Gastroesophageal sphincter (tissue), 4 donors: Measurements from ENCODE around the gene C9orf85. TPM values are rescaled to one million over a fixed set of nuclear protein-coding genes. Genes with fewer than 3 reads are reported as not detected.
"Not testable (repeated sequence)": the region's sequence is repeated elsewhere in the genome, so short reads cannot be mapped to it uniquely, and the experiment has no call there.

Experiments used
- ATAC-seq: fragments of 150-250 bp; one replicate; pipeline ENCODE4 v1.9.1; 2016; ENCODE audit warnings: mild to moderate bottlenecking, moderate library complexity
- H3K27ac ChIP-seq, 4 donors: fragments of 200-600 bp; sonication (generic) in 3 of 4; 1 replicate in 3 of 4; 2 replicates in 1 of 4; pipeline ENCODE4 v1.5.1; 2016 to 2019
- H3K27me3 ChIP-seq: fragments of 200-600 bp; sonication (generic); one replicate; pipeline ENCODE4 v1.5.1; 2019
- H3K36me3 ChIP-seq, 2 donors: fragments of 200-600 bp; sonication (generic); one replicate each; pipeline ENCODE4 v1.5.1; 2019; ENCODE audit warnings: control low read depth in 1 of 2
- H3K4me1 ChIP-seq, 3 donors: fragments of 200-600 bp; sonication (generic); 1 replicate in 2 of 3; 2 replicates in 1 of 3; pipeline ENCODE4 v1.5.1; 2016 to 2019; ENCODE audit warnings: control low read depth in 2 of 3
- H3K4me3 ChIP-seq, 2 donors: fragments of 200-600 bp; sonication (generic); one replicate each; pipeline ENCODE4 v1.5.1; 2019; ENCODE audit warnings: mild to moderate bottlenecking in 1 of 2, moderate library complexity in 1 of 2
- H3K9me3 ChIP-seq, 3 donors: fragments of 200-600 bp; sonication (generic); one replicate each; pipeline ENCODE4 v1.5.1; 2017 to 2019; ENCODE audit warnings: control low read depth in 2 of 3
- EP300 ChIP-seq: sonication (generic); formaldehyde crosslinking; IDR thresholded peaks from one replicate; pipeline ENCODE4 v1.6.1; 2017; ENCODE audit warnings: antibody characterized with exemption, mild to moderate bottlenecking
- POLR2A ChIP-seq, 2 donors: fragments of 450-650 bp; IDR thresholded peaks; one replicate each; pipeline ENCODE4 v1.6.1; 2017; ENCODE audit warnings: antibody characterized with exemption in 2 of 2, mild to moderate bottlenecking in 2 of 2, moderate library complexity in 1 of 2
- POLR2AphosphoS5 ChIP-seq: sonication (generic); formaldehyde crosslinking; IDR thresholded peaks from one replicate; pipeline ENCODE4 v1.6.1; 2017; ENCODE audit warnings: antibody characterized with exemption
- WGBS, 2 donors: methylation state at CpG; one replicate each; pipeline ENCODE4 v1.1.5; 2018; ENCODE audit warnings: low coverage in 1 of 2; 5-methylcytosine and 5-hydroxymethylcytosine counted together
- total RNA-seq, 4 donors: library from RNA; depleted of rRNA; stranded (reverse); fragments of >200 nt; gene quantifications; one replicate each; pipeline ENCODE4 v1.1.0, GENCODE V29; 2016
- TF ChIP-seq, protein P1 (sequence below), 4 experiments: fragments of 200-600 bp in 2 of 4; fragments of 450-650 bp in 2 of 4; sonication (generic) in 1 of 4; IDR thresholded peaks; one replicate each; pipeline ENCODE4 v1.5.1; 2017 to 2019; ENCODE audit warnings: antibody characterized with exemption in 4 of 4, mild to moderate bottlenecking in 2 of 4, moderate library complexity in 2 of 4

The C9orf85 gene
- total RNA-seq, 4 donors from 2014 or later = 9.8 to 14.6 (median 11.9) TPM

DNA sequence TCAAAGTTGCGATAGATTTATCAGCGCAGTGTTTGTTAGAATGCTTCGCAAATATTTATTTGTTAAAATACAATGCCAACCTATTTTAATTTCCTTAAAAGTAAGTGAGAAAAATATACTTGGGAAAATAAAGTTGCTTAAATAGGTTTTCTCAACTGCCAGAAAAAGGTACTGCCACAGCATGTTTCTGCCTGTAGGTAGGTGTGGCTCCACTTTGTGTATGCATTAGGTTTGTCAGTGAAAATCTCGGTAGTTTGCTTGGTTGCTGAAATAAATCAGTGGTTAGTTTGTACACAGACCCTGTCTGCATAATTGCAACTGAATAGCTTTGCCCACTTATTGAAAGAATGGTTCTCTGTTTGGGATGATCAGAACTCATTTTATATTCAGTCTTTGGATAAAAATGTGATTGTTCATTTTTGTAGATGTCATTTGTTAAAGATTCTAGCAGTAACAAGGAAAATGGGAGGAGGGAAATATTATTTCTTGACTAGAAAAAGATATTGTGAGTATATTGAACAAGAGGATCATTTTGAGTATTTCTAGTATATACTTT, 25.7 kb downstream of the C9orf85 start:
- WGBS, 2 donors = 83 to 92% methylated on average over 4 of the region's 4 CpGs
- TF ChIP-seq, protein P1, sequence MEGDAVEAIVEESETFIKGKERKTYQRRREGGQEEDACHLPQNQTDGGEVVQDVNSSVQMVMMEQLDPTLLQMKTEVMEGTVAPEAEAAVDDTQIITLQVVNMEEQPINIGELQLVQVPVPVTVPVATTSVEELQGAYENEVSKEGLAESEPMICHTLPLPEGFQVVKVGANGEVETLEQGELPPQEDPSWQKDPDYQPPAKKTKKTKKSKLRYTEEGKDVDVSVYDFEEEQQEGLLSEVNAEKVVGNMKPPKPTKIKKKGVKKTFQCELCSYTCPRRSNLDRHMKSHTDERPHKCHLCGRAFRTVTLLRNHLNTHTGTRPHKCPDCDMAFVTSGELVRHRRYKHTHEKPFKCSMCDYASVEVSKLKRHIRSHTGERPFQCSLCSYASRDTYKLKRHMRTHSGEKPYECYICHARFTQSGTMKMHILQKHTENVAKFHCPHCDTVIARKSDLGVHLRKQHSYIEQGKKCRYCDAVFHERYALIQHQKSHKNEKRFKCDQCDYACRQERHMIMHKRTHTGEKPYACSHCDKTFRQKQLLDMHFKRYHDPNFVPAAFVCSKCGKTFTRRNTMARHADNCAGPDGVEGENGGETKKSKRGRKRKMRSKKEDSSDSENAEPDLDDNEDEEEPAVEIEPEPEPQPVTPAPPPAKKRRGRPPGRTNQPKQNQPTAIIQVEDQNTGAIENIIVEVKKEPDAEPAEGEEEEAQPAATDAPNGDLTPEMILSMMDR (IDR thresholded peaks at IDR 0.05) = no peak
- TF ChIP-seq POLR2A (IDR thresholded peaks at IDR 0.05) = no peak
- Histone ChIP-seq H3K36me3 (no peaks in the 10 kb centered on the region), H3K9me3 (no peaks in the 10 kb centered on the region), H3K4me3 (no peak overlapping the region), H3K27me3 (no peaks in the 10 kb centered on the region), H3K4me1 (peaks cover 0 to 7% (median 0%) of the 10 kb centered on the region in 3 donors), H3K27ac (no peak overlapping the region)
- ATAC-seq = no peak

DNA sequence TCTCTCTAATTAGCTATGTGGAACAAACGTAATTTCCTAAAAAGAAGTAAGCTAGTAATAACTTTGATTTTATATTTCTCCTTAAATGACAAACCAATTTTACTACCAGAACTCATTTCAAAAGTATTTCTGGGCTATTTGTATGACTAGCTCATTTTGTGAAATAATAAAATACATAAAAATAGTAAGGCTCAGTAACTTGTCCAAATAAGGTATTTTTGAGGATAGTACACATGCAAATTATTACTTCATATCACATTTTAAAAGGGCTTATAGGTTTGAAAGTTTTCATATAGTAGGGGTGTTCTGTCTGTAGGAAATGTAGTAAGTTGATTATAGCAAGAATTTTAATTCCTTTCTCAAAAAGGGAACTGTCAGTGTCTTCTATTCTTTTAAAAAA, 26.5 kb downstream of the C9orf85 start:
- Histone ChIP-seq H3K4me1 (peaks cover 0 to 14% (median 0%) of the 10 kb centered on the region in 3 donors), H3K36me3 (no peaks in the 10 kb centered on the region), H3K27ac (no peak overlapping the region), H3K9me3 (no peaks in the 10 kb centered on the region), H3K27me3 (no peaks in the 10 kb centered on the region), H3K4me3 (no peak overlapping the region)
- 70 to 92% methylated on average over 1 of the region's 1 CpG for WGBS, 2 donors
- TF ChIP-seq POLR2A (IDR thresholded peaks at IDR 0.05) = no peak
- no peak for TF ChIP-seq POLR2AphosphoS5
- TF ChIP-seq, protein P1 (IDR thresholded peaks at IDR 0.05) = no peak
- no peak for TF ChIP-seq EP300
- ATAC-seq = no peak

DNA sequence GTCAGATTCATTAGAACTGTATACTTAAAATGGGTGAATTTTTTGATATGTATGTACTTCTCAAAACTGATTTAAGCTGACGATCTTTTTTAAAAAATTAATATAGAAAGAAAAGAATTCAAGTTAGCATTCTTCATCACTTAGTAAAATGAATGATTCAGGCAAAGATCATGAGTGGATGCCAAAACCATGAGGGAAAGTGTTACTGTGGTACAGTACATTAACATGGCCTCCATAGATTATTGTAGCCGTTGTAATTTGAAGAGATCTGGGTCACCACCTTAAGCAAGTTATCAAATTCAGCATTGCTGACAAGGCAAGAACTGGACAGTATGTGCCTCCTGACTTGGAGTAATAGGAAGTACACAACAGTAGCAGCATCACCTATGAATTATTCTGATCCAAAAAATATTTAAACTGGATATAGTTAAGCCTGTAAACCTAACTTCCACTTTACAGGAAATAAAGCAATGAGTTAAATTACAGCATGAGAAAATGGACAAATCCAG, 29.7 kb downstream of the C9orf85 start:
- no peaks in the 10 kb centered on the region for H3K9me3 ChIP-seq
- H3K4me3 ChIP-seq = no peak overlapping the region
- 79 to 83% methylated on average over 2 of the region's 2 CpGs for WGBS, 2 donors
- no peak for ATAC-seq
- H3K27ac ChIP-seq = no peak overlapping the region
- H3K4me1 ChIP-seq = peaks cover 0 to 28% (median 0%) of the 10 kb centered on the region in 3 donors
- H3K36me3 ChIP-seq = no peaks in the 10 kb centered on the region
- TF ChIP-seq EP300 = no peak
- no peak for TF ChIP-seq POLR2AphosphoS5
- no peak for TF ChIP-seq POLR2A (IDR thresholded peaks at IDR 0.05)
- TF ChIP-seq, protein P1 (IDR thresholded peaks at IDR 0.05) = no peak
- H3K27me3 ChIP-seq = no peaks in the 10 kb centered on the region

DNA sequence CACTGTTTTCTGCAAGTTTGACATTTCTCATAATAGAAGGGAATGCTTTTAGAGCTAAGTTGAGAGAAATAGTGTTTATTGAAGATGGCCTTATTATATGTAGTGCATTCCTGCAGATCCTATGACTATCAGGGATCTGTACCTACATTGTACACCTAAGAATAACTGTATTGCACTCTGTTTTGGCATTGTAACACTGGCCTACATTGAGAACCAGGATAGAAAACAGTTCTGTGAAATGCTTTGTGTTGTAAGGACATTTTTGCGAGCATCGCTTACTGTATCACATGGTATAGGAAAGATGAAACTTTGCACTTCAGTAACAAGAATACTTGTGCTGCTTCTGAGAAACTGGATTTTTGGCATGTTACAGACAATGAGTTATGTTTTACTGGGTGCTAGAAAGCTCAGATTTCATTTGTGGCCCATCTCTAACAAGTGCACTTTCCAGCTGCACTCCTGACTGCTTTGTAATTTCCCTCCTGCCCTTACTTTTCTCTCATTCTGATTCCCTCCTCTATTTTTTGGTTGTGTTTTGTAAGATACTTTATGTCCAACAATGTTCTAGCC, 30.6 kb downstream of the C9orf85 start:
- no peak overlapping the region for H3K27ac ChIP-seq
- no peaks in the 10 kb centered on the region for H3K27me3 ChIP-seq
- ATAC-seq = no peak
- no peaks in the 10 kb centered on the region for H3K9me3 ChIP-seq
- whole genome bisulfite sequencing, 2 donors = 88 to 89% methylated on average over 2 of the region's 2 CpGs
- H3K4me3 ChIP-seq = no peak overlapping the region
- no peak for TF ChIP-seq EP300
- H3K36me3 ChIP-seq = no peaks in the 10 kb centered on the region
- H3K4me1 ChIP-seq = peaks cover 0 to 25% (median 0%) of the 10 kb centered on the region in 3 donors

DNA sequence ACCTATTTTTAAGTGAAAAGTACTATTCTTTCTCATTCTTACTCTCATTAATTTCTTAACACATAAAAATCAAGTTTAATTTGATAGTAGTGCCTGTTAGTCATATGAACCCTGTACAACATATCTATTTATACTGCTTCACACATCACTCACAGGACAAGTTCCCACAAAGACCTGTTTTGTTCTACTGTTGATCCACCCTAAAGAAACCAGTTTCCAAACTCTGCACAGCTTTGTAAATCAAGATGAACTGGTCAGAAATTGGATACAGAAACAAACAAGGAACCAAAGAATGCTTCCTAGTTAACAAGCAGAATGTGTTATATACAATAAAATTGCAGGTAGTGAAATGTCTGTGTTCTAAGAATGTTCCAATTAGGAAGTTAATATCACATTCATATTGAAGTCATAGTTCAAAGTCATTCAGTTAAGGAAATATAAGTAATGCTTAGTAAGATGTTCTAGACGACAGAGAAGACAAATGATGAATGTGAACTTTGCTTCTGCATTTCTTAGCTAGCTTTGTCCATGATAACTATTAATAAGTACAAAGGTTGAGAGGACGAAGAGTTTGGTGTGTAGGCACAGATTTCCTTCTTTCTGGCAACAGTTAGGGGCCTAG, 33.4 kb downstream of the C9orf85 start:
- no peaks in the 10 kb centered on the region for H3K27me3 ChIP-seq
- no peak overlapping the region for H3K27ac ChIP-seq
- ATAC-seq = no peak
- no peaks in the 10 kb centered on the region for H3K9me3 ChIP-seq
- no peak for TF ChIP-seq POLR2A (IDR thresholded peaks at IDR 0.05)
- TF ChIP-seq EP300 = no peak
- TF ChIP-seq POLR2AphosphoS5 = no peak
- TF ChIP-seq, protein P1 (IDR thresholded peaks at IDR 0.05) = no peak
- H3K36me3 ChIP-seq = peaks cover 0 to 9% of the 10 kb centered on the region in 2 donors
- H3K4me3 ChIP-seq = no peak overlapping the region
- H3K4me1 ChIP-seq = peaks cover 0 to 21% (median 0%) of the 10 kb centered on the region in 3 donors
- 37 to 51% methylated on average over 2 of the region's 2 CpGs for WGBS, 2 donors

DNA sequence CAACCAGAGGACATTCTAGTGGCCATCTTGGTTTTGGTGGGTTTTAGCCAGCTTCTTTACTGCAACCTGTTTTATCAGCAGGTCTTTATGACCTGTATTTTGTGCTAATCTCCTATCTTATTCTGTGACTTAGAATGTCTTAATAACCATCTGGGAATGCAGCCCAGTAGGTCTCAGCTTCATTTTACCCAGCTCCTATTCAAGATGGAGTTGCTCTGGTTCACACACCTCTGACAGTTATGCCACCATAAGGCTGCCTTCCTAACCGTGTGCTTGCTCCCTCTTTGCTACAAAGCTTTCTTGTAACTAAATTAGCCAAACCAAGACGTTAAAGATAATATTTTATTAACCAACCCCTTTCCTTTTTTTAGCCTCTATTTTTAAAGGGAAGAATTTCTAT, 43.2 kb downstream of the C9orf85 start:
- H3K4me1 ChIP-seq, H3K9me3 ChIP-seq, ATAC-seq, H3K27me3 ChIP-seq, H3K27ac ChIP-seq, H3K4me3 ChIP-seq: not testable (repeated sequence)
- WGBS, 2 donors = 67% methylated on average over 1 to 2 of the region's 2 CpGs
- H3K36me3 ChIP-seq = peaks cover 0 to 39% of the 10 kb centered on the region in 2 donors
